GM21737 (cell line): ENCODE measurements around the gene PSMD1.

ENCODE experiments used
- ATAC-seq: cut with Tn5 transposase; IDR thresholded peaks from one replicate; pipeline ENCODE4 v1.9.1; 2021; ENCODE audit warnings: mild to moderate bottlenecking, moderate library complexity; ENCODE audit not compliant: unreplicated experiment

Gene PSMD1

DNA sequence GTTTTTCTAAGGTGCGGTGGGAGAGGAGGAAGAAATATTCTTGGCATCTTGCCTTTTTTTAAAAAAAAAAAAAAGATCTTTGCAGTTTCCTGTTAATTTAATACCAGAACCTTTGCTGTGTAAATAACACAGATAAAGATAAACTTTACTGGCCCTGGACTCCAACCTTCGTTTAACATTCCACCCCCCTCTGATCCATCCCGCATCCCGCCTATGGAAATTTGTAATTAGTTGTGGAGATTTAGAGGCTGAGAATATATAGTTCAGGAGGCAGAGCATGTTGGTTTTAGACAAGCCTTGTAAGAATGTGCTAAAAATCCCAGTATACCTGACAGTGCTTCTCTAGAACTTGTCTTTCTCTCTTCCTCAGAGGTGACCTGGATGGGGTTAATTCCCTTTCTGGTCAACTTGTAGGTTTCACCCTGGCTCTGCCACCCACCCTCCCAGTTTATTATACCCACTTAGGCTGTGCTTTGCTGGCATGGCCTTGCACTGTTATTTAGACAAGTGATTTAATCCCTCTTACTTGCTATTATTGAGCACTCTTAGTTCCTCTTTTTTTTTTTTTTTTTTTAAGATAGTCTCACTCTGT is 22.3 kb upstream of the PSMD1 start:
- no peak for ATAC-seq

DNA sequence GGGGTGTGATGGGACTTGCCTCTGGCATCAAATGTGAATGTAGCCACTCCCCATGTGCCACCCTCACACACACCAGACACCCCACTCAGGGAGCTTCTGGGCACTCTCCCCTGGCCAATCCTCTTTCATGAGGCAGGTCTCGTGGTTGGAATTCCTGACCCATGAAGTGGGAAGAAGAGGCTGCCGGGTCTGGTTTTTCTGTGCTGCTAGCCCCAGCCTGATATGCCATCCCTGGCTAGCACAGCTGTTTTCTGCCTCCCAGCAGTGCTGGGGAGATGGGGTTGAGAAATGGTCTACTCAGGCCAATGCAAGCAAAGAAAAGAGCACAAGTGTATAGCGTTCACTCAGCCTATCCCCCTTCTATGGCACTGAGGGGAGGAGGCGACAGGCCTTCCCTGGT is 20.5 kb upstream of the PSMD1 start:
- no peak for ATAC-seq

GRCh38 chr2:231036578-231037106 is 20.0 kb upstream of the PSMD1 start:
- no peak for ATAC-seq

- no peak for ATAC-seq
Measured at GRCh38 chr2:231037202-231037730, 19.4 kb upstream of the PSMD1 start, which contains the start of gene C2orf72. Gene C2orf72 (plus strand): TSS chr2:231037523. CDS start chr2:231037566, 43 bp downstream.

DNA sequence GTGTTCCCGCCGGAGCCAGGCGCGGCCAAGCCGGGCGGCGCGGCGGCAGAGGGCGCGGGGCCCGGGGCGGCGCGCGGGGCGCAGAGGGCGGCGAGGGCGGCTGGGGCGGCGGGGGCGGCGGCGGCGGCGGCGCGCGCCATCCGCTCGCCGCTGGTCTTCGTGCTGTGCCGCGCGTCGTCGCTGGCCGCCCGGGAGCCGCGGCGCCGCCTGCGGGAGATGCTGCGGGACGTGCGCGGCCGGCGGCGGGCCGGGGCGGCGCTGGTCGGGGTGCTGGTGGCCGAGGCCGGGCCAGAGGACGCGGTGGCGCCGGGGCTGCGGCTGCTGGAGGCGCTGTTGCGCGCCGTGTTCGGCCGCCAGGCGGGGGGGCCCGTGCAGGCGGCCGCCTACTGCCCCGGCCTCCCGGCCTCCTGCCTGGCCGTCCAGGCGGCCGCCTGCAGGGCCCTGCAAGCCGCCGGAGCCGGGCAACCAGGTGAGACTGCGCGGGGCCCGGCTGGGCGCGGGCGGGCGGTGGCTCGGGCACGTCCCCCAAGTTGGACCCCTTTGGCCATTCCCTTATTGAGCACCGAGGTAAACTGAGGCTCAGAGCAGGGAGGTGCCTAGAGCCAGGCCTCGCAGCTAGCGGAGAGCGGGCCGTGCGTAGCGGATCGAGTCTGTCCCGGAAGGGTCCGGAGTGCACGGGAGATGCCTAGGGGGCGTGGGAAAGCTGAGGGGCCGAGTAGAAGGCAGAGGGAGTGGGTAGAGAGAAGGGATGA is 18.8 kb upstream of the PSMD1 start:
- no peak for ATAC-seq

- no peak for ATAC-seq
Measured at GRCh38 chr2:231038483-231039293, 18.0 kb upstream of the PSMD1 start.

DNA sequence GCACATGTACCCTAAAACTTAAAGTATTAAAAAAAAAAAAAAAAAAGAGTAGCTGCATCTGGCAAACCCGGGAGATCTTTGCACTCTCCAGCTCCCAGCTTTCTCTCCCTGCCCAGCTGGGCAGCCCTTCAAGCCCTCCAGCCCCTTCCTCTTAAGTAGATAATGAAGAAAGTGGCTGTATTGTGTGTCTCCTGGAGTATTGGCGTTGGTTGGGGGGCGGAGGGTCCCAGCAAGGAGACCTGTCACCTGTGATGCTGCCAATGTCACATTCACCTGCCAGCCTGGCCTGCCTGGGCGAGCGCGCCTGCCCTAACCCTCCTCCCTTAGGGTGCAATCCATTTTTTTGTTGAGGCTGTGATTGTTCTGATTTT is 17.4 kb upstream of the PSMD1 start:
- ATAC-seq, result no peak

GRCh38 chr2:231039821-231040364 is 16.8 kb upstream of the PSMD1 start:
- ATAC-seq, result no peak

GRCh38 chr2:231041061-231041689 is 15.5 kb upstream of the PSMD1 start:
- ATAC-seq, result no peak

GRCh38 chr2:231043796-231044195 is 12.9 kb upstream of the PSMD1 start:
- ATAC-seq, result no peak

DNA sequence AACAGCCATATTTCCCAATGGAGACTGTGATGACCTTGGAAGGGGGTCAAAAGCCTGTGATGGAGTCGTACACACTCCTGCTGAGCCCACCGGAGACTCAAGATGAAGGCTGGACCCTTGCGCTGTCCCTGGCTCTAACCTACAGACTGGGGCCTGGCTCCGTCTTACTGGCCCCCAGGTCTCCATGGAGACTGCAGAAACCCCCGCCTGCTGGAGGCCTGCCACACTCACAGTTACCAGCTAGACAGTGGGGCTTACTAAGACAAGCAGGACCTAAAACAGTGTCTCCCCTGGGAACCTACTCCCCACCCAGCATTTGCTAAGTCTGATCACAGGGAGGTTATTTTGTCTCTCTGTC is 9.8 kb upstream of the PSMD1 start:
- ATAC-seq, result no peak

GRCh38 chr2:231047274-231047922 is 9.3 kb upstream of the PSMD1 start:
- no peak for ATAC-seq

DNA sequence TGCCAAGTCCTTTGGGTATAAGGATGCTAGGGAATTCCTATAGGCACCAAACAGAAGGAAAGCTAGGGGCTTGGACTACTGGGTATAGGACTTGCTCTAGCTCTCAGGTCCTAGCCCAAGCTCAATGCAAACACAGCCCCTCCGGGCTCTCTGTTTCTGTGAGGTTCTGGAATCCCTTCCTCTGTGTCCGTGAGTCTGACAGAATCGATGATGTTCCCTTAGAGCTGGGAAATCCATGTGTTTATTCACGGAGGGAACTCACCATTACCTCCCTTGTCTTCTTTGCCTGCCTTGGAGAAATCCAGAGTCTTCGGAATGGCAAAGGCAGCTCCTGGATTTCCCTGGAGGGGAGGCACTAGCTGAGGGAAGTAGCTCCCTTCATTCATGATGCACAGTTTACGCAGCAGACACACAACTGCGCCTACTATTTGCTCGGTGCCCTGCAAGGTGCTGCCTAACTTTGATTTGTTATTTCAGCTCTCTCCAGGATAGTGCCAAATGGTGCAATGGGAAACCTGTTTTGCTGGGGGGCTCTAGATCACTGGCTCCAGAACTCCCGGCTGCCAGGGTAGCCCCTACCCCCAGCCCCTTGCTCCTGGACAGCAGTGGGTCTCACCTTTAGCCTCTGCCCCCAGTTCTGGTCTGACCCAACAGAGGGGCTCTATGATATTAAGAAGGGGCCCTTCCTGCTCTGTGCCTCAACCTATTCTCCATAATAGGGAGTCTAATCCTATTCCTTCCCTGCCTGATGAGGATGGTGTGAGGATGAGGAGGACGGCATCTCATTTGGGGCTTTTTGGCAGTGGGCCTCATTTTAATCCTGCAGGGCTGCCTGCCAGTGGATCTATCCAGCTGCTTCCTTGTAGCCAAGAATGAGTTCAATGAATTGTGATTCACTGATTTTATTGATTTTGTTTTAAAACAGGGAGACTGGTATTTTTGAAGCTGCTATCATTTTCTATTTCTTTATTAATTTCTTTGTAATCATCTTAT is 8.4 kb upstream of the PSMD1 start:
- ATAC-seq, result no peak

DNA sequence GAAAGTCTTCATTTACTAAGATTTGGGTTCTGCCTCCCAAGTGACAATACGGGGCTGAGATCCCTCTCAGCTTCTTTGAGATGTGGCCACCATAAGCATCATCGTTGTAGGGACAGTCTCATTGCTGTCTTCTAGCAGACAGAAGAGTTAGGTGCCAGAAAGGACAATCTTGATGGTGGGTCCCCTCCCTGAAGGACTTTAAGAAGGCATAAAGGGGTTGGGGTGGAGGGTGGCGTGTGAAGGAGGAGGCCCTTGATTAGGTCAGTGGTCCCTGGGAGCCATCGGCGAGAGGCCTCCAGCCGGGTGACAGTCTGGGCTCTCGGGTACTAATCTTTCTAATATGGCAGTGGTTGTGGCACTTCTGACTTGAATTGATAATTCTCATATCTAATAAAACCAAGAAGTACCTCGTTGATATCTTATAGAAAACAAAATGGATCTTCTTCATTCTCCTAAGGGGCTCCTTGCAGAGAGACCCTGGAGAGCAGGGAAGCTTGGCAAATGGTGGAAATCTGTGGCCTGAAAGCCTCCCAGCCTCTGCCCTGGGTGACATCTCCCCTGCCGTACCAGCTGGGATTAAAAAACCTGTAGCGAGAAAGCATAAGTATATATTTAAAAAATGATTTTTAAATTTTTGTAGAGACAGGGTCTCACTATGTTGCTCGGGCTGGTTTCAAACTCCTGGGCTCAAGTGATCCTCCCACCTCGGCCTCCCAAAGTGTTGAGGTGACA is 7.2 kb upstream of the PSMD1 start:
- no peak for ATAC-seq

DNA sequence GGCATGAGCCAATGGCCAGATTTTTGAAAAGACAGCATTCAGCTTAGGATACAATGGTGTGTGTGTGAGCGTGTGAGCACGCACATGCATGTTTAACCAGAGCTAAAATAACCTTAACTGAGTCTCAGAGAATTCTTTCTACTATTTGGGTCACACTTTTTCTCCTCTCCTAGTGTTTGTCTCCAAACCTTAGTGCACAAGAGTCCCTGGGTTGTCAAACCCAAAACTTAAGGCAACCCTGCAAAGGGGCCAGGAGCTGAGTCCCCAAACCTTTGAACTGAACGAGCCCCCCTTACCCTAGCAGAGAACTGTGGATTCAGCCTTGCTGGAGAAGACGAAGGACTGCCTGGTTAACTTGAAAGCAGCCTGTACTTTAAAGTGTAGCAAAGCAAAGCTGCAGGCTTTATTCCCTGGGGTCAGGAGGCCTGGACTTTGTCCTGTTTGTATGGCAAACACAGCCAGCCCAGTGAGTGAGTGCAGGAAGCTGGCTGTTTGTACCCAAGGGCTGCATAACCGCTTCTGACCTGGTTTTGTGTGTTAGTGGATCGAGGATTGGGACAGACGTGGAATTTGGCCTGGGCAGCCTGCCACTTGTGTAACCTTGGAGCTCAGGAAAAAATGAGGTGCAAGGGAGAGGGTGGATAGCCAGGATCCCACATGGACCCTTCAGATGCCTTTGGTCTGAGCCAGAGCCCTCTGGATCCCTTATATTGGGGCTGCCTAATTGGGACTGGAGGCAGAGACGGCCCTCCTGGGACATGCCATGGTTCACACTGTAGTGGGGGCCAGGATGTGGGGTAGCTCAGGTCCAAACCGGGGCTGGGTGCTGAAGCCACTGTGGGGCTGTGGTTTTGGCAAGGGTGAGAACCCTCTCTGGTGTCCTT is 6.4 kb upstream of the PSMD1 start:
- ATAC-seq, result no peak

DNA sequence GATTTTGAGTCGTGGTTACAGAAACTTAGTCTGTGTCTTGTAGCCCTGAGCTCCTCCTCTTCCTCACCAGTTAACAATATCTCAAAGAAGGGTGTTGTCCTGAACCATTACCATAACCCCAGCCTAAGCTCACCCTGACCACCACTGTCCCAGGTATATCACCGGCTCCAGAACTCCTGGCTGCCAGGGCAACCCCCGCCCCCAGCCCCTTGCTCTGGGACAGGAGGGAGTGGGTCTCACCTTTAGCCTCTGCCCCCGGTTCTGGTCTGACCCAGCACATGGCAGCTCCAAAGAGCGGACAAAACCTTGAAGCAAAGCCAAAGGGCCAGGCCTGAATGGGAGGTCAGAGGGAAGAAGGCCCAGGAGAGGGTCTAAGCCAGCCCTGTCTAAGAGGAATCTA is 5.6 kb upstream of the PSMD1 start:
- ATAC-seq, result no peak
